H1 (cell line): ENCODE results near the gene RDM1. TPM values are rescaled to one million over a fixed set of nuclear protein-coding genes. Genes with fewer than 3 reads are reported as not detected.

Source experiments
- CTCF ChIA-PET: fragments of 300-600 bp; sonication (Branson Sonifier 250); formaldehyde crosslinking; loops from one replicate; lab custom pipeline; 2021; ENCODE audit not compliant: partially characterized antibody; lab: Charles Lee
- POLR2A ChIA-PET: fragments of 300-600 bp; sonication (Branson Sonifier 250); formaldehyde crosslinking; loops from one replicate; lab custom pipeline; 2021; ENCODE audit warnings: inconsistent platforms; ENCODE audit not compliant: partially characterized antibody; lab: Charles Lee
- DNase-seq, 2 experiments: peaks; one replicate each; pipeline versions ENCODE4 v3.0.0 to v3.0.0-alpha.2; 2010 to 2022; ENCODE audit warnings: low spot score in 2 of 2, low read depth in 1 of 2, mixed read lengths in 1 of 2
- FAIRE-seq: peaks from 2 replicates; lab custom pipeline; 2011; peaks lifted over from hg19 to GRCh38; lab: Jason Lieb, UNC
- H2AFZ ChIP-seq: 2 replicates; pipeline ENCODE4 v1.8.1; 2012; ENCODE audit warnings: low read length, inconsistent platforms
- H2AK5ac ChIP-seq: 2 replicates; pipeline ENCODE4 v1.6.1; 2013; ENCODE audit warnings: low read depth, low read length
- H2BK120ac ChIP-seq: replicated peaks from 2 replicates; pipeline ENCODE3; 2013; ENCODE audit warnings: low read depth, low read length, inconsistent platforms
- H2BK12ac ChIP-seq: 2 replicates; pipeline ENCODE4 v1.6.1; 2013; ENCODE audit warnings: low read depth, low read length
- H2BK15ac ChIP-seq: 2 replicates; pipeline ENCODE4 v1.6.1; 2013; ENCODE audit warnings: low read length
- H2BK20ac ChIP-seq: 2 replicates; pipeline ENCODE4 v1.6.1; 2013; ENCODE audit warnings: low read length
- H2BK5ac ChIP-seq: 2 replicates; pipeline ENCODE4 v1.6.1; 2013; ENCODE audit warnings: low read depth, low read length
- H3K14ac ChIP-seq: 2 replicates; pipeline ENCODE4 v1.6.1; 2013; ENCODE audit warnings: inconsistent platforms; ENCODE audit not compliant: insufficient read length
- H3K18ac ChIP-seq: 2 replicates; pipeline ENCODE4 v1.6.1; 2013; ENCODE audit warnings: low read length; ENCODE audit errors: extremely low read depth
- H3K23ac ChIP-seq: 2 replicates; pipeline ENCODE4 v1.6.1; 2013; ENCODE audit warnings: inconsistent platforms; ENCODE audit not compliant: insufficient read length
- H3K23me2 ChIP-seq: 2 replicates; pipeline ENCODE4 v1.6.1; 2013; ENCODE audit warnings: low read depth, low read length
- H3K27ac ChIP-seq: 2 replicates; pipeline ENCODE4 v1.6.1; 2011; ENCODE audit warnings: low read depth, low read length, inconsistent platforms
- H3K27me3 ChIP-seq, 4 experiments: replicated peaks in 1 of 4; 1 replicate in 1 of 4; 2 replicates in 3 of 4; pipeline versions ENCODE4 v1.6.1 to v1.8.1; 2011 to 2013; ENCODE audit warnings: low read length in 3 of 4, mild to moderate bottlenecking in 3 of 4, inconsistent platforms in 2 of 4, mixed read lengths in 2 of 4, moderate library complexity in 1 of 4; ENCODE audit not compliant: control insufficient read depth in 3 of 4, insufficient read depth in 3 of 4; ENCODE audit errors: extremely low read depth in 1 of 4
- H3K36me3 ChIP-seq, 4 experiments: 2 replicates each; pipeline versions ENCODE4 v1.6.1 to v1.8.1; 2011 to 2013; ENCODE audit warnings: mild to moderate bottlenecking in 4 of 4, low read length in 3 of 4, moderate library complexity in 2 of 4, control low read depth in 1 of 4, inconsistent platforms in 1 of 4; ENCODE audit not compliant: insufficient read depth in 4 of 4, control insufficient read depth in 2 of 4
- H3K4ac ChIP-seq: replicated peaks from 2 replicates; pipeline ENCODE3; 2013; ENCODE audit warnings: low read length, low read depth, mixed read lengths, inconsistent platforms; ENCODE audit not compliant: insufficient read length
- H3K4me1 ChIP-seq, 4 experiments: replicated peaks in 1 of 4; 1 replicate in 1 of 4; 2 replicates in 3 of 4; pipeline versions ENCODE4 v1.6.1 to v1.8.1; 2011 to 2013; ENCODE audit warnings: low read length in 3 of 4, inconsistent platforms in 2 of 4, mixed read lengths in 1 of 4; ENCODE audit not compliant: insufficient read depth in 4 of 4, control insufficient read depth in 3 of 4
- H3K4me2 ChIP-seq, 2 experiments: 2 replicates each; pipeline versions ENCODE4 v1.6.1 to v1.8.1; 2011 to 2013; ENCODE audit warnings: low read depth in 2 of 2, low read length in 2 of 2, control low read depth in 1 of 2, inconsistent platforms in 1 of 2, mild to moderate bottlenecking in 1 of 2; ENCODE audit not compliant: insufficient read depth in 1 of 2
- H3K4me3 ChIP-seq, 4 experiments: fragments of 200-600, 300-600 bp in 1 of 4; sonication (generic), shearing (Covaris generic), sonication (Bioruptor Twin) in 1 of 4; 2 replicates each; pipeline versions ENCODE4 v1.5.1 to v1.8.1; 2011 to 2016; ENCODE audit warnings: low read length in 4 of 4, low read depth in 3 of 4, control low read depth in 2 of 4, inconsistent platforms in 2 of 4, mild to moderate bottlenecking in 2 of 4, mixed read lengths in 1 of 4, moderate library complexity in 1 of 4; ENCODE audit not compliant: insufficient read depth in 2 of 4; ENCODE audit errors: extremely low read depth in 1 of 4
- H3K56ac ChIP-seq: replicated peaks from 2 replicates; pipeline ENCODE3; 2013; ENCODE audit warnings: low read depth, mild to moderate bottlenecking, mixed read lengths, low read length, inconsistent platforms; ENCODE audit not compliant: insufficient read length
- H3K79me1 ChIP-seq: 2 replicates; pipeline ENCODE4 v1.6.1; 2013; ENCODE audit warnings: low read depth, low read length, control low read depth
- H3K79me2 ChIP-seq, 2 experiments: 2 replicates each; pipeline versions ENCODE4 v1.6.1 to v1.8.1; 2012 to 2013; ENCODE audit warnings: low read length in 2 of 2, mild to moderate bottlenecking in 2 of 2, inconsistent platforms in 1 of 2; ENCODE audit not compliant: insufficient read depth in 2 of 2, control insufficient read depth in 1 of 2
- H3K9ac ChIP-seq, 4 experiments: replicated peaks in 1 of 4; 1 replicate in 1 of 4; 2 replicates in 3 of 4; pipeline versions ENCODE4 v1.6.1 to v1.8.1; 2011 to 2013; ENCODE audit warnings: low read depth in 3 of 4, low read length in 3 of 4, control low read depth in 2 of 4, mild to moderate bottlenecking in 2 of 4, moderate library complexity in 2 of 4, inconsistent platforms in 1 of 4; ENCODE audit errors: extremely low read depth in 1 of 4
- H3K9me3 ChIP-seq, 2 experiments: 2 replicates each; pipeline versions ENCODE4 v1.6.1 to v1.8.1; 2012 to 2013; ENCODE audit warnings: mild to moderate bottlenecking in 2 of 2, moderate library complexity in 2 of 2, control low read depth in 1 of 2, inconsistent platforms in 1 of 2, low read depth in 1 of 2, low read length in 1 of 2, mixed read lengths in 1 of 2; ENCODE audit not compliant: insufficient read depth in 2 of 2
- H4K20me1 ChIP-seq, 2 experiments: replicated peaks in 1 of 2; 2 replicates each; pipeline versions ENCODE3 to v1.8.1; 2011 to 2013; ENCODE audit warnings: inconsistent platforms in 2 of 2, low read length in 2 of 2, mild to moderate bottlenecking in 1 of 2; ENCODE audit not compliant: insufficient read depth in 2 of 2, control insufficient read depth in 1 of 2
- H4K5ac ChIP-seq: 2 replicates; pipeline ENCODE4 v1.6.1; 2013; ENCODE audit warnings: low read length, low read depth, mixed read lengths, inconsistent platforms; ENCODE audit not compliant: insufficient read length
- H4K8ac ChIP-seq: 2 replicates; pipeline ENCODE4 v1.8.0; 2013; ENCODE audit warnings: mild to moderate bottlenecking, moderate library complexity, low read length, inconsistent platforms; ENCODE audit not compliant: insufficient read depth; ENCODE audit errors: extremely low read depth
- H4K91ac ChIP-seq: replicated peaks from 2 replicates; pipeline ENCODE3; 2013; ENCODE audit warnings: low read length, mixed read lengths, inconsistent platforms; ENCODE audit not compliant: insufficient read length
- CBX8 ChIP-seq: fragments of 300-800, 300-1000 bp; sonication (generic); IDR thresholded peaks from 2 replicates; pipeline ENCODE4 v1.7.1; 2016; ENCODE audit warnings: low read depth, low read length, borderline replicate concordance
- KDM1A ChIP-seq: fragments of 200-600, 300-600 bp; sonication (generic); IDR thresholded peaks from 2 replicates; pipeline ENCODE4 v1.7.1; 2016; ENCODE audit warnings: mild to moderate bottlenecking, low read length, borderline replicate concordance
- MAFK ChIP-seq: IDR thresholded peaks from 2 replicates; pipeline ENCODE4 v1.6.1; 2012; ENCODE audit warnings: low read depth, mild to moderate bottlenecking, improper control_type of control experiment, low read length
- WGBS, 2 experiments: shearing (Covaris generic) in 1 of 2; methylation state at CpG; one replicate each; pipeline versions ENCODE4 v1.1.6 to v1.1.7; 2013 to 2015; ENCODE audit warnings: low lambda C conversion rate in 2 of 2, mixed read lengths in 2 of 2, inconsistent platforms in 1 of 2, low coverage in 1 of 2, missing lambda C conversion rate in 1 of 2; ENCODE audit not compliant: insufficient replicate concordance in 2 of 2, insufficient coverage in 1 of 2, insufficient read length in 1 of 2; ENCODE audit errors: extremely low coverage in 1 of 2, missing lambda C conversion rate in 1 of 2; 5-methylcytosine and 5-hydroxymethylcytosine counted together
- polyA plus RNA-seq, 7 experiments: library from polyadenylated mRNA; depleted of rRNA in 3 of 7; stranded (reverse) in 5 of 7; unstranded in 2 of 7; fragments of >200 nt in 5 of 7; fragments of 200-250 nt in 2 of 7; gene quantifications; 1 replicate in 5 of 7; 2 replicates in 1 of 7; 4 replicates in 1 of 7; pipeline versions ENCODE4 v1.2.1 to v1.2.3, GENCODE V29; 2011 to 2013; ENCODE audit warnings: missing spikeins in 2 of 7, mixed read lengths in 2 of 7
- total RNA-seq: library from RNA; stranded (reverse); fragmentation: NEBNext Ultra II Directional; extraction: Animal tissue kit (Norgen Biotek cat#: 25700); gene quantifications from 2 replicates; pipeline ENCODE4 v1.2.1, GENCODE V29; 2021

RDM1 gene
- total and polyA plus RNA-seq, 2 of the 8 experiments (the other 6 are each of a cell fraction or from before 2014, with no cell fraction given): 7.3 to 9.7 TPM

DNA sequence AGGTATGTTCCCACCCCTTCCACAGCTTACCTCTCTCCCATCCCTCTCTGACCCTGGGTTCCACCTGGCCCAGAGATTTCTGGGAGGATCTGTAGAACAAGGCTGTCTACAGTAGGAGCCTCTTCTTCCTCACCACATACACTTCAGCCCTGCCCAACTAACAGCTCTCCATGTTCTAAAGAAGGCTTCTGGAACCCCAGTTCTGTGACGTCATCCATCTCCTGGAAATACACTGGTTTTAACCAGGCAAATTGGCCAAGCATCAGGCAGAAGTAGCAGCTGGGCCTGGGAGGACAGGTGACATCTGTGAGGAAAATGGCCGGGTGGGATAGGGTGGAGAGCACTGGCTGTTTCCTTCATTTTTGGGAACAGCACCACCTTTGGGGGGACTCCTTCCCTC, 13.0 kb upstream of the RDM1 start, which contains the start of gene LYZL6:
TSS of gene LYZL6 (minus strand) at position 177 of the 400 bp plus-strand sequence. CDS start 4,357 bp downstream, outside the sequence.
- H4K20me1 ChIP-seq: no peaks in the 10 kb centered on the region
- no peaks in the 10 kb centered on the region for H3K9me3 ChIP-seq
- H2AK5ac ChIP-seq: no peak within 1 kb of the TSS
- no peak within 1 kb of the TSS for H2BK120ac ChIP-seq
- H2AFZ ChIP-seq: no peak within 1 kb of the TSS; the same call in 1 of the 2 replicates
- POLR2A ChIA-PET: interaction anchor here (1.0 kb wide), 1 partner anchor 12 kb away, joined by 5 read pairs; no protein-coding TSS in a partner anchor
- no peak within 1 kb of the TSS for H3K9ac ChIP-seq
- TF ChIP-seq CBX8 (no peak), MAFK (no peak), KDM1A (no peak)
- H2BK15ac ChIP-seq: no peak within 1 kb of the TSS
- no peak within 1 kb of the TSS for H4K8ac ChIP-seq
- no peaks in the 10 kb centered on the region for H3K27me3 ChIP-seq
- H3K23me2 ChIP-seq: no peaks in the 10 kb centered on the region
- H3K79me1 ChIP-seq: no peaks in the 10 kb centered on the region
- no peak within 1 kb of the TSS for H3K18ac ChIP-seq
- DNase-seq (no peak), FAIRE-seq (no peak)
- H3K79me2 ChIP-seq: no peaks in the 10 kb centered on the region
- no peak within 1 kb of the TSS for H3K14ac ChIP-seq
- H3K4me3 ChIP-seq: no peak within 1 kb of the TSS
- H3K23ac ChIP-seq: no peak within 1 kb of the TSS
- H4K91ac ChIP-seq: no peak within 1 kb of the TSS
- H2BK12ac ChIP-seq: no peak within 1 kb of the TSS
- H3K4me1 ChIP-seq: no peaks in the 10 kb centered on the region
- H3K36me3 ChIP-seq: no peaks in the 10 kb centered on the region
- no peak within 1 kb of the TSS for H3K27ac ChIP-seq
- no peak within 1 kb of the TSS for H2BK5ac ChIP-seq
- no peak within 1 kb of the TSS for H3K4me2 ChIP-seq
- WGBS, 2 experiments: 88% methylated on average over 2 of the region's 2 CpGs; no CpG with 5 or more reads in 1 of the 2 experiments
- H4K5ac ChIP-seq: no peak within 1 kb of the TSS
- H3K4ac ChIP-seq: no peak within 1 kb of the TSS
- CTCF ChIA-PET: interaction anchor here (1.2 kb wide), 1 partner anchor 26 kb away, joined by 3 read pairs; no protein-coding TSS in a partner anchor
- no peak within 1 kb of the TSS for H2BK20ac ChIP-seq
- no peak within 1 kb of the TSS for H3K56ac ChIP-seq
